SK-N-MC (cell line): Measurements from ENCODE around the gene NCAM2.

Experiments used
- EZH2 ChIP-seq: fragments of 200-600 bp; sonication (generic); IDR thresholded peaks from one replicate; pipeline ENCODE4 v1.6.1; 2017; ENCODE audit warnings: antibody characterized with exemption
- FOXP2 ChIP-seq: optimal IDR thresholded peaks from 2 replicates; pipeline ENCODE3; 2011; ENCODE audit warnings: mild to moderate bottlenecking, moderate library complexity; ENCODE audit not compliant: insufficient read depth; ENCODE audit errors: extremely low read length, control extremely low read depth

- TF ChIP-seq FOXP2 (no peak), EZH2 (no peak)
Observed at GRCh38 chr21:21434944-21435343, 436.7 kb downstream of the NCAM2 start.
